H9 (cell line): ENCODE measurements around the gene UCP3. TPM values are rescaled to one million over a fixed set of nuclear protein-coding genes. Genes with fewer than 3 reads are reported as not detected.

Source experiments
- DNase-seq: peaks from one replicate; pipeline ENCODE4 v3.0.0-alpha.2; 2017
- H2AFZ ChIP-seq: one replicate; pipeline ENCODE4 v1.6.1; 2013; ENCODE audit warnings: mild to moderate bottlenecking, low read length, control low read depth, moderate library complexity
- H2AK5ac ChIP-seq: 2 replicates; pipeline ENCODE4 v1.6.1; 2013; ENCODE audit warnings: low read length, control low read depth, mixed read lengths; ENCODE audit not compliant: insufficient read length
- H2BK120ac ChIP-seq: one replicate; pipeline ENCODE4 v1.6.1; 2013; ENCODE audit warnings: low read depth, mild to moderate bottlenecking, low read length, control low read depth, inconsistent platforms; ENCODE audit not compliant: poor library complexity, severe bottlenecking
- H2BK12ac ChIP-seq: 2 replicates; pipeline ENCODE4 v1.6.1; 2013; ENCODE audit warnings: low read length, control low read depth, mixed read lengths, low read depth; ENCODE audit not compliant: insufficient read length
- H2BK15ac ChIP-seq: 2 replicates; pipeline ENCODE4 v1.6.1; 2013; ENCODE audit warnings: low read depth, low read length, control low read depth
- H2BK20ac ChIP-seq: one replicate; pipeline ENCODE4 v1.6.1; 2013; ENCODE audit warnings: low read depth, mild to moderate bottlenecking, low read length, control low read depth, inconsistent platforms; ENCODE audit not compliant: poor library complexity, severe bottlenecking
- H2BK5ac ChIP-seq: 2 replicates; pipeline ENCODE4 v1.6.1; 2013; ENCODE audit warnings: low read length, control low read depth, mixed read lengths; ENCODE audit not compliant: insufficient read length
- H3K14ac ChIP-seq: 2 replicates; pipeline ENCODE4 v1.6.1; 2013; ENCODE audit warnings: low read length, control low read depth; ENCODE audit not compliant: insufficient read depth
- H3K18ac ChIP-seq: 2 replicates; pipeline ENCODE4 v1.6.1; 2013; ENCODE audit warnings: low read depth, mild to moderate bottlenecking, mixed read lengths, low read length, control low read depth; ENCODE audit not compliant: insufficient read length
- H3K23ac ChIP-seq: 2 replicates; pipeline ENCODE4 v1.6.1; 2013; ENCODE audit warnings: low read length, control low read depth, mixed read lengths, low read depth; ENCODE audit not compliant: insufficient read length
- H3K23me2 ChIP-seq: 2 replicates; pipeline ENCODE4 v1.6.1; 2013; ENCODE audit warnings: low read depth, mild to moderate bottlenecking, mixed read lengths, low read length, control low read depth; ENCODE audit not compliant: insufficient read length, poor library complexity, severe bottlenecking
- H3K27ac ChIP-seq: 2 replicates; pipeline ENCODE4 v1.5.1; 2013; ENCODE audit warnings: low read length, control low read depth, mixed read lengths, low read depth; ENCODE audit not compliant: insufficient read length
- H3K27me3 ChIP-seq: 2 replicates; pipeline ENCODE4 v1.6.1; 2013; ENCODE audit warnings: low read length, control low read depth, inconsistent platforms; ENCODE audit not compliant: insufficient read depth
- H3K4ac ChIP-seq: 2 replicates; pipeline ENCODE4 v1.6.1; 2013; ENCODE audit warnings: low read depth, mild to moderate bottlenecking, control low read depth, inconsistent platforms, low read length, moderate library complexity
- H3K4me1 ChIP-seq: 2 replicates; pipeline ENCODE4 v1.6.1; 2013; ENCODE audit warnings: low read length, control low read depth, inconsistent platforms; ENCODE audit not compliant: insufficient read depth
- H3K4me2 ChIP-seq: 2 replicates; pipeline ENCODE4 v1.6.1; 2013; ENCODE audit warnings: low read length, control low read depth, mixed read lengths; ENCODE audit not compliant: insufficient read length, insufficient read depth
- H3K56ac ChIP-seq: 2 replicates; pipeline ENCODE4 v1.6.1; 2013; ENCODE audit warnings: low read depth, mild to moderate bottlenecking, mixed read lengths, low read length, control low read depth; ENCODE audit not compliant: insufficient read length
- H3K79me1 ChIP-seq: 2 replicates; pipeline ENCODE4 v1.6.1; 2013; ENCODE audit warnings: low read depth, mild to moderate bottlenecking, moderate library complexity, low read length, control low read depth, inconsistent platforms; ENCODE audit not compliant: insufficient read depth, poor library complexity, severe bottlenecking
- H3K79me2 ChIP-seq: 2 replicates; pipeline ENCODE4 v1.6.1; 2013; ENCODE audit warnings: low read length, control low read depth, inconsistent platforms; ENCODE audit not compliant: insufficient read depth
- H3K9ac ChIP-seq: 2 replicates; pipeline ENCODE4 v1.6.1; 2013; ENCODE audit warnings: low read length, control low read depth, mixed read lengths; ENCODE audit not compliant: insufficient read length; ENCODE audit errors: extremely low read depth
- H3K9me3 ChIP-seq: one replicate; pipeline ENCODE4 v1.6.1; 2013; ENCODE audit warnings: low read depth, low read length, inconsistent platforms; ENCODE audit not compliant: control insufficient read depth
- H3T11ph ChIP-seq: one replicate; pipeline ENCODE4 v1.6.1; 2013; ENCODE audit warnings: mild to moderate bottlenecking, low read length, control low read depth, inconsistent platforms
- H4K20me1 ChIP-seq: one replicate; pipeline ENCODE4 v1.6.1; 2013; ENCODE audit not compliant: control insufficient read depth, insufficient read length, insufficient read depth
- H4K5ac ChIP-seq: 2 replicates; pipeline ENCODE4 v1.6.1; 2013; ENCODE audit warnings: low read depth, mild to moderate bottlenecking, mixed read lengths, low read length, control low read depth; ENCODE audit not compliant: insufficient read length
- H4K8ac ChIP-seq: replicated peaks from 2 replicates; pipeline ENCODE4 v1.6.1; 2013; ENCODE audit warnings: low read length, control low read depth, mixed read lengths, low read depth; ENCODE audit not compliant: insufficient read length
- H4K91ac ChIP-seq: 2 replicates; pipeline ENCODE4 v1.6.1; 2013; ENCODE audit warnings: low read depth, mild to moderate bottlenecking, moderate library complexity, mixed read lengths, low read length, control low read depth; ENCODE audit not compliant: insufficient read length
- H3K27ac Mint-ChIP-seq, 3 experiments: 2 replicates in 2 of 3; 3 replicates in 1 of 3; pipeline ENCODE4 v1.8.0; 2020 to 2021; ENCODE audit warnings: mixed read lengths in 3 of 3, mild to moderate bottlenecking in 1 of 3, moderate library complexity in 1 of 3
- H3K27me3 Mint-ChIP-seq: 2 replicates; pipeline ENCODE4 v1.8.0; 2021; ENCODE audit warnings: low read depth, mild to moderate bottlenecking, moderate library complexity, mixed read lengths
- H3K36me3 Mint-ChIP-seq, 3 experiments: 2 replicates in 2 of 3; 3 replicates in 1 of 3; pipeline ENCODE4 v1.8.0; 2020 to 2021; ENCODE audit warnings: low read depth in 3 of 3, mixed read lengths in 3 of 3; ENCODE audit not compliant: insufficient read depth in 1 of 3
- H3K4me1 Mint-ChIP-seq, 2 experiments: 2 replicates each; pipeline ENCODE4 v1.8.0; 2020; ENCODE audit warnings: mixed read lengths in 2 of 2
- H3K4me3 Mint-ChIP-seq, 2 experiments: 2 replicates in 1 of 2; 3 replicates in 1 of 2; pipeline ENCODE4 v1.8.0; 2020 to 2021; ENCODE audit warnings: mild to moderate bottlenecking in 2 of 2, mixed read lengths in 2 of 2, moderate library complexity in 1 of 2
- H3K9me3 Mint-ChIP-seq, 2 experiments: 2 replicates in 1 of 2; 3 replicates in 1 of 2; pipeline ENCODE4 v1.8.0; 2020; ENCODE audit warnings: mild to moderate bottlenecking in 2 of 2, mixed read lengths in 2 of 2, moderate library complexity in 1 of 2
- WGBS: extraction: QIAGEN DNeasy Blood & Tissue Kit; methylation state at CpG from one replicate; pipeline ENCODE4 v1.1.7; 2013; ENCODE audit warnings: missing lambda C conversion rate, low lambda C conversion rate, mixed read lengths; ENCODE audit not compliant: insufficient read length; ENCODE audit errors: extremely low coverage; 5-methylcytosine and 5-hydroxymethylcytosine counted together
- total RNA-seq: library from RNA; stranded (reverse); gene quantifications from 2 replicates; pipeline ENCODE4 v1.2.1, GENCODE V29; 2021
- TF ChIP-seq, protein P1 (sequence below): fragments of 200-600 bp; sonication (generic); conservative IDR thresholded peaks from 3 replicates; pipeline ENCODE4 v1.8.0; 2021; ENCODE audit warnings: antibody characterized with exemption, mild to moderate bottlenecking

UCP3 gene
- total RNA-seq, 1 experiment from 2014 or later = 0.85 TPM

- no peak overlapping the region for H2AK5ac ChIP-seq
- no peaks in the 10 kb centered on the region; the same call in 1 of the 2 replicates for H3K27me3 Mint-ChIP-seq
- no peak overlapping the region for H3K14ac ChIP-seq
- H2BK12ac ChIP-seq = no peak overlapping the region
- TF ChIP-seq, protein P1, sequence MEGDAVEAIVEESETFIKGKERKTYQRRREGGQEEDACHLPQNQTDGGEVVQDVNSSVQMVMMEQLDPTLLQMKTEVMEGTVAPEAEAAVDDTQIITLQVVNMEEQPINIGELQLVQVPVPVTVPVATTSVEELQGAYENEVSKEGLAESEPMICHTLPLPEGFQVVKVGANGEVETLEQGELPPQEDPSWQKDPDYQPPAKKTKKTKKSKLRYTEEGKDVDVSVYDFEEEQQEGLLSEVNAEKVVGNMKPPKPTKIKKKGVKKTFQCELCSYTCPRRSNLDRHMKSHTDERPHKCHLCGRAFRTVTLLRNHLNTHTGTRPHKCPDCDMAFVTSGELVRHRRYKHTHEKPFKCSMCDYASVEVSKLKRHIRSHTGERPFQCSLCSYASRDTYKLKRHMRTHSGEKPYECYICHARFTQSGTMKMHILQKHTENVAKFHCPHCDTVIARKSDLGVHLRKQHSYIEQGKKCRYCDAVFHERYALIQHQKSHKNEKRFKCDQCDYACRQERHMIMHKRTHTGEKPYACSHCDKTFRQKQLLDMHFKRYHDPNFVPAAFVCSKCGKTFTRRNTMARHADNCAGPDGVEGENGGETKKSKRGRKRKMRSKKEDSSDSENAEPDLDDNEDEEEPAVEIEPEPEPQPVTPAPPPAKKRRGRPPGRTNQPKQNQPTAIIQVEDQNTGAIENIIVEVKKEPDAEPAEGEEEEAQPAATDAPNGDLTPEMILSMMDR = no peak
- no peak for DNase-seq
- no peak overlapping the region for H3K18ac ChIP-seq
- no peaks in the 10 kb centered on the region for H3K9me3 ChIP-seq
- H3K79me1 ChIP-seq = no peaks in the 10 kb centered on the region
- H4K8ac ChIP-seq = no peak overlapping the region
- no peak overlapping the region for H3K56ac ChIP-seq
- no peaks in the 10 kb centered on the region for H4K20me1 ChIP-seq
- peaks cover 0 to 21% (median 12%) of the 10 kb centered on the region in 3 experiments; a peak in 5 of 7 replicates for H3K36me3 Mint-ChIP-seq
- H2BK20ac ChIP-seq = no peak overlapping the region
- no peak overlapping the region for H2BK15ac ChIP-seq
- H3K79me2 ChIP-seq = no peaks in the 10 kb centered on the region
- H2BK120ac ChIP-seq = no peak overlapping the region
- H3K4me2 ChIP-seq = no peak overlapping the region
- no peak overlapping the region for H3K27ac Mint-ChIP-seq
- no peak overlapping the region for H3K9ac ChIP-seq
- H4K91ac ChIP-seq = no peak overlapping the region
- H3K4me1 Mint-ChIP-seq = peaks cover 0 to 1% of the 10 kb centered on the region in 2 experiments; a peak in 1 of 4 replicates
- WGBS = no CpG with 5 or more reads among the region's 5 CpGs
- H3K4me3 Mint-ChIP-seq = no peak overlapping the region
- H2AFZ ChIP-seq = no peak overlapping the region
- H3K4me1 ChIP-seq = no peaks in the 10 kb centered on the region
- H2BK5ac ChIP-seq = no peak overlapping the region
- H3K4ac ChIP-seq = no peak overlapping the region
- H3K23ac ChIP-seq = no peak overlapping the region
- no peak overlapping the region for H3K27ac ChIP-seq
- no peaks in the 10 kb centered on the region for H3K23me2 ChIP-seq
- no peak overlapping the region for H3T11ph ChIP-seq
- no peaks in the 10 kb centered on the region for H3K27me3 ChIP-seq
- no peaks in the 10 kb centered on the region for H3K9me3 Mint-ChIP-seq
- H4K5ac ChIP-seq = no peak overlapping the region
These were observed 7.2 kb upstream of the UCP3 start for GRCh38 chr11:74015919-74016684.
